Measurements from ENCODE around the gene WNT2B. TPM values are rescaled to one million over a fixed set of nuclear protein-coding genes. Genes with fewer than 3 reads are reported as not detected.

The WNT2B gene
- polyA plus RNA-seq, 3 donors: 0.52 to 2.6 (median 1.3) TPM

DNA sequence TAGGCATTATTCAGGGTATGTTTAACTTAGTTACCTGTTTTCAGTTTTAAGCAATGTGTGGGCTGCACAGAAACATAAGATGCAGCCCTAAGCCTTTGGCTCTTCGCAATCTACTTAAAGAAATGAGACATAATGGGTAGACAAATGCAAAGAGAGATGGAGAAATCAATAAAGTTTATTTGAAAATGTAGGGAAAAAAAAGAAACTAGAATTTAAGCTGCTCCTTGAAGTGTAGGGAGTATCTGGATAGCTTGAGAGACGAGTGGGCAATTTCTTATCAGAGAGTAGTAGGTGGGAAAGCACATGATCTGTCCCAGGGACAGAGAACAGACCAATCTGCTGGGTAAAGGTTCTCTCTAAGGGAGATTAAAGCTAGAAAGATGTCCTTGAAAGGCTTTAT lies 8.9 kb downstream of the WNT2B start:
- 86 to 88% (median 87%) methylated on average over 2 of the region's 2 CpGs for WGBS, 3 donors
- H3K27ac ChIP-seq (ENCODE audit: low read depth, low read length): no peak overlapping the region

GRCh38 chr1:112518186-112518585 lies 9.4 kb downstream of the WNT2B start:
- H3K27ac ChIP-seq (ENCODE audit: low read depth, low read length): no peak overlapping the region
- 47 to 77% (median 77%) methylated on average over 2 of the region's 2 CpGs for WGBS, 3 donors

DNA sequence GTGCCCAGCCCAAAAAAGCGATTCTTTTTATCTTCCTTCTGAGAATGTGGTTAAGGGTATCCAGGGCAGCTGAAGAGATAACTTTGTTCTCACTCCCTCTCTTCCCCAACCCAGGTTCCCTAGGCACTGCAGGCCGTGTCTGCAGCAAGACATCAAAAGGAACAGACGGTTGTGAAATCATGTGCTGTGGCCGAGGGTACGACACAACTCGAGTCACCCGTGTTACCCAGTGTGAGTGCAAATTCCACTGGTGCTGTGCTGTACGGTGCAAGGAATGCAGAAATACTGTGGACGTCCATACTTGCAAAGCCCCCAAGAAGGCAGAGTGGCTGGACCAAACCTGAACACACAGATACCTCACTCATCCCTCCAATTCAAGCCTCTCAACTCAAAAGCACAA lies 11.4 kb downstream of the WNT2B start:
- no peak overlapping the region for H3K27ac ChIP-seq (ENCODE audit: low read depth, low read length)
- 59 to 89% (median 63%) methylated on average over 9 of the region's 9 CpGs for WGBS, 3 donors

DNA sequence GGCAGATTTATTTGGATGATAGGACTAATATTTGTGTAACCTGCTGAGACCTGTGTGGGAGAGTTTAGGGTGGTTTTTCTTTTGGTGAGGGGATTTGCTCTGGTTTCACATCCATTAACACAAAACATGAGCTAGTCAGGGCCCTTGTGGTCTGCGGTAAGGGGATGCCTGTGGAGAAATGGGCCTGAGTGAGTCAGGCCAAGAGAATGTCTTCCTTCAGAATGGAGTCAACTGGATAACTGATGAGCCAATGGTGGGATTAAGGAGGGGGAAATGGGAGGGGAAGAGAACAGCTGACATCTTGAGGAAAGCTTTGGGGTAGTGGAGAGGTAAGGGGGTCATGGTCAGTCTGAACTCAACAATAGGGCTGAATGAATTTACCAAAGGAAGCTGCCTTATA lies 13.9 kb downstream of the WNT2B start:
- 91 to 100% (median 93%) methylated on average over 1 of the region's 1 CpG for WGBS, 3 donors
- H3K27ac ChIP-seq (ENCODE audit: low read depth, low read length): no peak overlapping the region

DNA sequence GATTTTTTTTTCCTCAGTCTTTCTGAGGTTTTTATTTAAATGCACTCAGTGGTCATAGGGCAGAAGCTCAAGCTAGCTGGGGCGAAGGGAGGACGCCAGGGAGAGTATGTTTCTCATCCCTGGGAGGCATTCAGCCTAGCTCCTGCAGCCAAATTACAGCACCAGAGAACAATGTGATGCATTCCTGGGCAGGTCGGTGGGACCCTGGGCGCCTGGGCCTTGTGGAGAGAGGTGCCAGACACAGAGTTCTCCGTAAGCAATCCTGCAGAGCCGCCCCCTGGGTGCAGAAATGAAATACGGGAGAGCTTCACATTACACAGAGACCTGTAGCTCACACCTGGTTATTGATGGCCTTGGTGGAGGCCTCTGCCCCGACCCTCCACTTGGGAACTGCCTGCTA lies 15.5 kb downstream of the WNT2B start:
- WGBS, 3 donors: 57 to 79% (median 73%) methylated on average over 8 of the region's 8 CpGs
- H3K27ac ChIP-seq (ENCODE audit: low read depth, low read length): no peak overlapping the region

- WGBS, 3 donors: 92 to 96% (median 93%) methylated on average over 1 of the region's 1 CpG
- no peak overlapping the region for H3K27ac ChIP-seq (ENCODE audit: low read depth, low read length)
These were observed 16.2 kb downstream of the WNT2B start for GRCh38 chr1:112524986-112525385.

GRCh38 chr1:112527266-112528010 lies 18.7 kb downstream of the WNT2B start:
- 74 to 78% (median 76%) methylated on average over 4 of the region's 4 CpGs for WGBS, 3 donors
- no peak overlapping the region for H3K27ac ChIP-seq (ENCODE audit: low read depth, low read length)

- no peak overlapping the region for H3K27ac ChIP-seq (ENCODE audit: low read depth, low read length)
These were observed 19.3 kb downstream of the WNT2B start for GRCh38 chr1:112528076-112528475.

- H3K27ac ChIP-seq (ENCODE audit: low read depth, low read length): no peak overlapping the region
These were observed 20.5 kb downstream of the WNT2B start for GRCh38 chr1:112529301-112529700.

DNA sequence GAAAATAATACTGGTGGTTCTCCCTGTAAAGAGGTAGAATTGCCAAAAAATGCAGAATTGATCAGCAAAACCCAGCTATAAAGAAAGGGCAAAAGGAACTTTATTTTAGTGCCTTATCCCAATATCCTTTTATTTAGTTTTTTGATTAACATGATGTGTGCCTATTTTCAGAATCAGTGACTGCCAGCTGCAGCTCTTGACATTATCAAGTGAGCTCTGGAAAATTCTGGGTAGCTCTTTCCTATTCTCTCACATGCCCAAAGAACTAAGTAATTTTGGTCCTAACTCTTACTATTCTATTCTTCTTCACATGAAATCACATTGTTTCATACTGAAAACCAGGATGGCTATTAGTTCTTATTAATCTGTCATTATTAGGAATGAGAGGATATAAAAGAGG lies 22.1 kb downstream of the WNT2B start:
- no peak overlapping the region for H3K27ac ChIP-seq (ENCODE audit: low read depth, low read length)

DNA sequence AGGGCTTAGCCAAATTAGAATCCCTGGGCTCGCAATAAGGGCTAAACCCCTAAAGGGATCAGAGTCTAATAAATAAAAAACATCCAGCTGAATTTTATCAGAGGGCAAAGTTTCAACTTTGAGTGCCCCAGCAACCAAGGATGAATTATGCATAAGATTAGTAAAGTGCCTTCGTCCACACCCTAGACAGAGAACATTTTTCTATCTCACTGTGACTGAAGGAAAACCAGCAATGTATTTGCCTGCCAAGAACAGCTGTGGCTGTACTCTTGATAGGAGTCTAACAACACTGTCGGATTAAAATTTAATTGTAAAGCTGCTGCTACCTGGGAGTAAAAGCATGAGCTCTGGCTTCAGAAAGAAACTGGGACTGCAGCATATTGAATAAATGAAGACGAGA lies 23.3 kb downstream of the WNT2B start:
- 77 to 90% (median 88%) methylated on average over 4 of the region's 4 CpGs for WGBS, 3 donors
- no peak overlapping the region for H3K27ac ChIP-seq (ENCODE audit: low read depth, low read length)

GRCh38 chr1:112533029-112533428 lies 24.3 kb downstream of the WNT2B start:
- 94 to 95% (median 95%) methylated on average over 6 of the region's 6 CpGs for WGBS, 3 donors
- H3K27ac ChIP-seq (ENCODE audit: low read depth, low read length): no peak overlapping the region

GRCh38 chr1:112536561-112536960 lies 27.8 kb downstream of the WNT2B start:
- H3K27ac ChIP-seq (ENCODE audit: low read depth, low read length): no peak overlapping the region
- WGBS, 3 donors: 65 to 77% (median 69%) methylated on average over 2 of the region's 2 CpGs

- H3K27ac ChIP-seq (ENCODE audit: low read depth, low read length): no peak overlapping the region
These were observed 28.7 kb downstream of the WNT2B start for GRCh38 chr1:112537456-112537855.

DNA sequence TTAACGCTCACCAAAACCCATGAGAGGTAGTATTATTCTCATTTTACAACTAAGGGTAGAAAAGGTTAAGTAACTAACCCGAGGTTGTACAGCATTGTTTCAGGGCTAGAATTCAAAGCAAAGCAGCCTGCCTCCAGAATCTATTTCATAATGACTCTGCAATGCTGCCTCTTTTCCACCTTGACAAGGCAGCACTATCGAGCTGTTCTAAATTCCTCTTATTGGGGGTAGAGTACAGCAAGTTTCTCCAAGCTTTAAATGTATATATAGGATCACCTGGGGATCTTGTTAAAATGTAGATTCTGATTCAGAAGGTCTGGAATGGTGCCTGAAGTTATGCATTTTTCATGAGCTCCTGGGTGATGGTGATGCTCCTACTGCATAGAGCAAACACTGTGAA lies 30.1 kb downstream of the WNT2B start:
- no peak overlapping the region for H3K27ac ChIP-seq (ENCODE audit: low read depth, low read length)
- WGBS, 3 donors: 83 to 90% (median 86%) methylated on average over 3 of the region's 3 CpGs

- WGBS, 3 donors: 0 to 38% (median 26%) methylated on average over 1 of the region's 1 CpG
- no peak overlapping the region for H3K27ac ChIP-seq (ENCODE audit: low read depth, low read length)
These were observed 31.5 kb downstream of the WNT2B start for GRCh38 chr1:112540226-112540794.

GRCh38 chr1:112541299-112541698 lies 32.5 kb downstream of the WNT2B start:
- H3K27ac ChIP-seq (ENCODE audit: low read depth, low read length): no peak overlapping the region
- WGBS, 3 donors: 44 to 95% (median 63%) methylated on average over 1 of the region's 1 CpG

DNA sequence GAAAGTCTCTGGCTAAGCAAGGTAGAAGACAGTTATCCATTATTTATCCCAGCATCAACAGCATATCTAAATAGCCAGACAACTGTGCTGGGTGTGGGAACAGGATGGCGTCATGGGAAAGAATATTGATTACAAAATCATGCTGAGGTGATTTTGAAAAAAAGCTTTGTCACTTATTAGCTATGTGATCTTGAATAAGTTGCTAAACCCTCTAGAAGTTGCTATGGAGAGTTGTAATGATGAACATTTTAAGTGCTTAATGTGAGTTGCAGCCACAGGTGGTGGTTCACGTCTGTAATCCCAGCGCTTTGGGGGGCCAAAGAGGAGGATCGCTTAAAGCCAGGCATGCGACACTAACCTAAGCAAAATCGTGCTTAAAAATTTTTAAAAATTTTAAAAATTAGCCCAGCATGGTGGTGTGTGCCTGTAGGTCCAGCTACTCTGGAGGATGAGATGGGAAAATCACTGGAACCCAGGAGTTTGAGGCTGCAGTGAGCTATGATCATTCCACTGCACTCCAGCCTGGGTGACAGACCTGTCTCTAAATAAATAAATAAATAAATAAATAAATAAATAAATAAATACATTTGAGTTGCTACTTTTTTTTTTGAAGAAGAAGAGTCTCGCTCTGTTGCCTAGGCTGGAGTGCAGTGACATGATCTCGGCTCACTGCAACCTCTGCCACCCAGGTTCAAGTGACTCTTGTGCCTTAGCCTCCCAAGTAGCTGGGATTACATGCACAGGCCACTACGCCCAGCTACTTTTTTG lies 33.6 kb downstream of the WNT2B start:
- 78 to 96% (median 93%) methylated on average over 9 of the region's 9 CpGs for WGBS, 3 donors
- no peak overlapping the region for H3K27ac ChIP-seq (ENCODE audit: low read depth, low read length)

DNA sequence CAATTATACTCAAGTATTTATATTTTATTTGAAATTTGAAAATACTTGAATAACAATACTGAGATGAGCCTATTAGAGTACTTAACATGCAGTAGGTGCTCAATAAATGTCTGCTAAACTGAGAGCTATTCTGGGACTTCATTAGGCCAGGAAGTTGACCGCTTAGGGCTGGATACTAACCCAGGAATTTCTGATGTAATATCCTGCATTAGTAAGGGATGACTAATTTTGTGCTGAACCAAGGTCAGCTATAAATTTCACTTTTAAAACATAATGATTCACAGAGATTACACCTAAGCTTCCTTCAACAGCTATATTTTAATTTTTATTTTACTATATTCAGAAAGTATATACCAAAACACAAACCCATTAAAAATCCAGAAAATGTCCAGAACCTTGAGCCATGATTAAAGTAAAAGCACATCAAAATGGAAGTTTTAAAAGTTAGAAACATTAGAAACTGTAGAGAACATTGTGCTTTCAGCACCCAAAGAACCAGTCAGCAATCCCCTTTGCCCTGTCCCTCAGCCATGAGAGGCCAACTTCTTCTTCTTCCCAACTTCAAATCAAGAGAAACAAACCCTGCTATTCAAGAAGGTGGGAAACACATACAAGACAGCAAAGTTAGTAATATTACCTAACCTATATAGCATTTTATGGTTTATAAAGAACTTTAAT lies 35.4 kb downstream of the WNT2B start:
- WGBS, 3 donors: 28 to 61% (median 34%) methylated on average over 1 of the region's 1 CpG
- H3K27ac ChIP-seq (ENCODE audit: low read depth, low read length): no peak overlapping the region
